A673 (cell line): Measurements from ENCODE around the gene FZD1.

Experiments used
- EZH2 ChIP-seq: fragments of 200-600 bp; sonication (generic); IDR thresholded peaks from 2 replicates; pipeline ENCODE4 v1.6.1; 2017; ENCODE audit warnings: borderline replicate concordance, low read depth, mild to moderate bottlenecking, mixed read lengths, antibody characterized with exemption, low read length; ENCODE audit not compliant: poor library complexity, severe bottlenecking
- TF ChIP-seq, protein P1 (sequence below): fragments of 300-800, 200-600 bp; sonication (generic); conservative IDR thresholded peaks from 2 replicates; pipeline ENCODE4 v1.5.1; 2017; ENCODE audit warnings: low read depth, mild to moderate bottlenecking, antibody characterized with exemption, low read length, moderate library complexity, mixed read lengths

DNA sequence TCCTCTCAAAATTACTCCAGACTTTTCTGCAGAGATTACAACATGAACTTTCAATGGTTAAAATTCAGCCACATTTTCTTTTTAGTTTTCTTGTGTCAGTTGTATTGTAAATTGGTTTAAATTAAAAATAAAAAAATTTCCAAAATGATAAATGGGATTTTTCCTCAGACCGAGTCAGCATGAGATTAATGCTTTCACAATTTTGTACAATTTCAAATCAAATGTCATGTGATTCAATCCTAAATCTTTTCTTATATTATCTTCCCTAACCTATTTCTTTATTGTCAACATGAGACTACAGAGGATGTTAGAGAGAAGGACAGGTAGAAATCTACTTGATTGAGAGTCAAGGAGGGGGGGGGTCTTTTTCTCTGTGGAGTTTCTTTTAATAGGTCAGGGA is 33.7 kb downstream of the FZD1 start:
- TF ChIP-seq, protein P1, sequence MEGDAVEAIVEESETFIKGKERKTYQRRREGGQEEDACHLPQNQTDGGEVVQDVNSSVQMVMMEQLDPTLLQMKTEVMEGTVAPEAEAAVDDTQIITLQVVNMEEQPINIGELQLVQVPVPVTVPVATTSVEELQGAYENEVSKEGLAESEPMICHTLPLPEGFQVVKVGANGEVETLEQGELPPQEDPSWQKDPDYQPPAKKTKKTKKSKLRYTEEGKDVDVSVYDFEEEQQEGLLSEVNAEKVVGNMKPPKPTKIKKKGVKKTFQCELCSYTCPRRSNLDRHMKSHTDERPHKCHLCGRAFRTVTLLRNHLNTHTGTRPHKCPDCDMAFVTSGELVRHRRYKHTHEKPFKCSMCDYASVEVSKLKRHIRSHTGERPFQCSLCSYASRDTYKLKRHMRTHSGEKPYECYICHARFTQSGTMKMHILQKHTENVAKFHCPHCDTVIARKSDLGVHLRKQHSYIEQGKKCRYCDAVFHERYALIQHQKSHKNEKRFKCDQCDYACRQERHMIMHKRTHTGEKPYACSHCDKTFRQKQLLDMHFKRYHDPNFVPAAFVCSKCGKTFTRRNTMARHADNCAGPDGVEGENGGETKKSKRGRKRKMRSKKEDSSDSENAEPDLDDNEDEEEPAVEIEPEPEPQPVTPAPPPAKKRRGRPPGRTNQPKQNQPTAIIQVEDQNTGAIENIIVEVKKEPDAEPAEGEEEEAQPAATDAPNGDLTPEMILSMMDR = no peak
- no peak for TF ChIP-seq EZH2
